Measurements from ENCODE around the gene LCTL. TPM values are rescaled to one million over a fixed set of nuclear protein-coding genes. Genes with fewer than 3 reads are reported as not detected.

The LCTL gene
- total and polyA plus RNA-seq, 12 donors = 0.03 to 0.16 TPM; not detected in 10

GRCh38 chr15:66587749-66588148, 22.0 kb upstream of the LCTL start:
- no peak overlapping the region for H3K4me3 ChIP-seq
- WGBS, 4 donors = 64 to 69% (median 67%) methylated on average over 5 of the region's 5 CpGs
- intact Hi-C loops (cut with DNase I) = no loop called here
- no peaks in the 10 kb centered on the region for H3K4me1 ChIP-seq (replicated peaks in 1 of 2)
- peaks cover 16% of the 10 kb centered on the region for H3K27me3 ChIP-seq
- H3K27ac ChIP-seq = no peak overlapping the region
- no peak for DNase-seq
- H3K9me3 ChIP-seq (replicated peaks in 1 of 3) = no peaks in the 10 kb centered on the region
- no peaks in the 10 kb centered on the region for H3K36me3 ChIP-seq (replicated peaks in 1 of 2)
- no peak for TF ChIP-seq CTCF (IDR thresholded peaks at IDR 0.05)
- no peak for TF ChIP-seq POLR2A (IDR thresholded peaks at IDR 0.05)

- H3K4me3 ChIP-seq = no peak overlapping the region
- intact Hi-C loops (cut with DNase I) = no loop called here
- H3K4me1 ChIP-seq (replicated peaks in 1 of 2) = no peaks in the 10 kb centered on the region
- peaks cover 16% of the 10 kb centered on the region for H3K27me3 ChIP-seq
- no peak for DNase-seq
- H3K36me3 ChIP-seq (replicated peaks in 1 of 2) = no peaks in the 10 kb centered on the region
- TF ChIP-seq POLR2A (IDR thresholded peaks at IDR 0.05) = no peak
- no peak for TF ChIP-seq CTCF (IDR thresholded peaks at IDR 0.05)
- H3K9me3 ChIP-seq (replicated peaks in 1 of 3) = no peaks in the 10 kb centered on the region
- no peak overlapping the region for H3K27ac ChIP-seq
Measured at GRCh38 chr15:66587020-66587419, 21.2 kb upstream of the LCTL start.

- Histone ChIP-seq H3K36me3 (replicated peaks in 1 of 2) (no peaks in the 10 kb centered on the region), H3K27ac (no peak overlapping the region), H3K27me3 (peaks cover 16% of the 10 kb centered on the region), H3K4me1 (replicated peaks in 1 of 2) (no peaks in the 10 kb centered on the region), H3K4me3 (no peak overlapping the region), H3K9me3 (replicated peaks in 1 of 3) (no peaks in the 10 kb centered on the region)
- intact Hi-C loops (cut with DNase I) = no loop called here
- TF ChIP-seq POLR2A (IDR thresholded peaks at IDR 0.05) (no peak), CTCF (IDR thresholded peaks at IDR 0.05) (no peak)
- no peak for DNase-seq
- WGBS, 4 donors = 61 to 73% (median 67%) methylated on average over 14 to 17 of the region's 17 CpGs
Measured at GRCh38 chr15:66586155-66586976, 20.6 kb upstream of the LCTL start.

- H3K4me3 ChIP-seq = no peak overlapping the region
- 74 to 78% (median 75%) methylated on average over 9 of the region's 9 CpGs for WGBS, 4 donors
- no peak for TF ChIP-seq POLR2A (IDR thresholded peaks at IDR 0.05)
- TF ChIP-seq CTCF (IDR thresholded peaks at IDR 0.05) = no peak
- intact Hi-C loops (cut with DNase I) = no loop called here
- H3K9me3 ChIP-seq (replicated peaks in 1 of 3) = no peaks in the 10 kb centered on the region
- H3K27me3 ChIP-seq = peaks cover 16% of the 10 kb centered on the region
- H3K27ac ChIP-seq = no peak overlapping the region
- DNase-seq = no peak
- no peaks in the 10 kb centered on the region for H3K36me3 ChIP-seq (replicated peaks in 1 of 2)
- no peaks in the 10 kb centered on the region for H3K4me1 ChIP-seq (replicated peaks in 1 of 2)
Measured at GRCh38 chr15:66581972-66582537, 16.3 kb upstream of the LCTL start.
